Measurements from ENCODE around the gene RNF181. TPM values are rescaled to one million over a fixed set of nuclear protein-coding genes. Genes with fewer than 3 reads are reported as not detected.

The RNF181 gene
- total and polyA plus RNA-seq, 2 of the 8 experiments (the other 6 are each of a cell fraction or from before 2014, with no cell fraction given), result 97.2 to 514 TPM

DNA sequence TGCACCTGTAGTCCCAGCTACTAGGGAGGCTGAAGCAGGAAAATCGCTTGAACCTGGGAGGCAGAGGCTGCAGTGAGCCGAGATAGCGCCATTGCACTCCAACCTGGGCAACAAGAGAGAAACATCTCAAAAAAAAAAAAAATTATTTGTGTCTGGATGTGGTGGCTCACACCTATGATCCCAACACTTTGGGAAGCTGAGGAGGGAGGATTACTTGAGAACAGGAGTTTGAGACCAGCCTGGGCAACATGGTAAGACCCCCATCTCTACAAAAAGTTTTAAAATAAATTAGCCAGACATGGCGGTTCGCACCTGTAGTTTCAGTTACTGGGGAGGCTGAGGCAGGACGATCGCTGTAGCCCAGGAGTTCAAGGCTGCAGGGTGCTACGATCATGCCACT, 19.8 kb upstream of the RNF181 start:
- CTCF ChIA-PET (ENCODE audit: partially characterized antibody), result interaction anchor here (0.6 to 1.3 kb wide), 5 partner anchors 10 to 185 kb away, joined by 3 to 5 read pairs (median 3); no protein-coding TSS in a partner anchor
- Histone ChIP-seq H3K27me3 (replicated peaks in 1 of 4; ENCODE audit: control insufficient read depth in 3 of 4, extremely low read depth in 1 of 4, insufficient read depth in 3 of 4, low read length in 3 of 4) (peaks cover 8 to 20% (median 11%) of the 10 kb centered on the region in 4 experiments), H2BK5ac (ENCODE audit: low read depth, low read length) (no peak overlapping the region), H2AFZ (ENCODE audit: low read length) (no peak overlapping the region), H3K4ac (replicated peaks; ENCODE audit: insufficient read length, low read depth, low read length) (no peak overlapping the region), H2BK120ac (replicated peaks; ENCODE audit: low read depth, low read length) (no peak overlapping the region), H4K5ac (ENCODE audit: insufficient read length, low read depth, low read length) (no peak overlapping the region), H3K14ac (ENCODE audit: insufficient read length) (no peak overlapping the region), H4K20me1 (replicated peaks in 1 of 2; ENCODE audit: control insufficient read depth in 1 of 2, insufficient read depth in 2 of 2, low read length in 2 of 2) (peaks cover 2% of the 10 kb centered on the region in 2 experiments), H2BK15ac (ENCODE audit: low read length) (no peak overlapping the region), H2BK20ac (ENCODE audit: low read length) (no peak overlapping the region), H3K27ac (ENCODE audit: low read depth, low read length) (no peak overlapping the region), H4K8ac (ENCODE audit: extremely low read depth, insufficient read depth, low read length) (no peak overlapping the region), H4K91ac (replicated peaks; ENCODE audit: insufficient read length, low read length) (no peak overlapping the region), H3K18ac (ENCODE audit: extremely low read depth, low read length) (no peak overlapping the region), H3K4me3 (ENCODE audit: extremely low read depth in 1 of 4, insufficient read depth in 2 of 4, low read depth in 3 of 4, low read length in 4 of 4) (no peak overlapping the region), H2AK5ac (ENCODE audit: low read depth, low read length) (no peak overlapping the region), H3K4me2 (ENCODE audit: insufficient read depth in 1 of 2, low read depth in 2 of 2, low read length in 2 of 2) (no peak overlapping the region), H3K23me2 (ENCODE audit: low read depth, low read length) (peaks cover 2% of the 10 kb centered on the region; the same call in 1 of the 2 replicates), H3K9me3 (ENCODE audit: insufficient read depth in 2 of 2, low read depth in 1 of 2, low read length in 1 of 2) (no peaks in the 10 kb centered on the region), H2BK12ac (ENCODE audit: low read depth, low read length) (no peak overlapping the region), H3K79me2 (ENCODE audit: control insufficient read depth in 1 of 2, insufficient read depth in 2 of 2, low read length in 2 of 2) (no peaks in the 10 kb centered on the region), H3K56ac (replicated peaks; ENCODE audit: insufficient read length, low read depth, low read length) (no peak overlapping the region), H3K9ac (replicated peaks in 1 of 4; ENCODE audit: extremely low read depth in 1 of 4, low read depth in 3 of 4, low read length in 3 of 4) (no peak overlapping the region), H3K36me3 (ENCODE audit: control insufficient read depth in 2 of 4, insufficient read depth in 4 of 4, low read length in 3 of 4) (no peaks in the 10 kb centered on the region), H3K23ac (ENCODE audit: insufficient read length) (no peak overlapping the region), H3K79me1 (ENCODE audit: low read depth, low read length) (no peaks in the 10 kb centered on the region; the same call in 1 of the 2 replicates), H3K4me1 (replicated peaks in 1 of 4; ENCODE audit: control insufficient read depth in 3 of 4, insufficient read depth in 4 of 4, low read length in 3 of 4) (peaks cover 2 to 14% (median 7%) of the 10 kb centered on the region in 4 experiments)
- WGBS, 2 experiments (ENCODE audit: extremely low coverage in 1 of 2, insufficient coverage in 1 of 2, insufficient read length in 1 of 2, insufficient replicate concordance in 2 of 2, low coverage in 1 of 2, low lambda C conversion rate in 2 of 2, missing lambda C conversion rate in 1 of 2), result 90% methylated on average over 8 of the region's 8 CpGs; no CpG with 5 or more reads in 1 of the 2 experiments
- FAIRE-seq, result no peak
- DNase-seq (ENCODE audit: low read depth in 1 of 2, low spot score in 2 of 2), result no peak
- POLR2A ChIA-PET (ENCODE audit: partially characterized antibody), result interaction anchor here (2.6 to 4.1 kb wide), 2 partner anchors 27 to 37 kb away, joined by 16 to 20 read pairs; partner anchors contain the start of genes MAT2A and TMEM150A
- TF ChIP-seq PHF8 (conservative IDR thresholded peaks at IDR 0.05; ENCODE audit: low read depth, low read length) (no peak), TBP (IDR thresholded peaks at IDR 0.05; ENCODE audit: low read depth, low read length) (no peak), KDM1A (IDR thresholded peaks at IDR 0.05; ENCODE audit: borderline replicate concordance, low read length) (no peak), CBX5 (IDR thresholded peaks at IDR 0.05; ENCODE audit: low read depth, low read length) (no peak), JUND (IDR thresholded peaks at IDR 0.05; ENCODE audit: low read length) (no peak), NANOG (IDR thresholded peaks at IDR 0.05; ENCODE audit: insufficient read depth, low read depth, low read length, poor library complexity, severe bottlenecking) (no peak), RNF2 (IDR thresholded peaks at IDR 0.05; ENCODE audit: borderline replicate concordance, low read depth, low read length, missing control alignments, poor library complexity, severe bottlenecking) (no peak), SP1 (IDR thresholded peaks at IDR 0.05; ENCODE audit: low read depth, low read length) (no peak), YY1 (IDR thresholded peaks at IDR 0.05; ENCODE audit: low read depth, low read length) (no peak), BRCA1 (IDR thresholded peaks at IDR 0.05; ENCODE audit: low read depth, low read length) (no peak), BCL11A (IDR thresholded peaks at IDR 0.05; ENCODE audit: low read depth in 2 of 2, low read length in 2 of 2) (no peak), SP2 (IDR thresholded peaks at IDR 0.05; ENCODE audit: low read length) (no peak), SRF (IDR thresholded peaks at IDR 0.05; ENCODE audit: low read depth, low read length) (no peak)
- TF ChIP-seq, protein P1, sequence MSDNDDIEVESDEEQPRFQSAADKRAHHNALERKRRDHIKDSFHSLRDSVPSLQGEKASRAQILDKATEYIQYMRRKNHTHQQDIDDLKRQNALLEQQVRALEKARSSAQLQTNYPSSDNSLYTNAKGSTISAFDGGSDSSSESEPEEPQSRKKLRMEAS (IDR thresholded peaks at IDR 0.05), result no peak

Data from H1 (cell line).